Astrocyte of the cerebellum (primary cell): ENCODE data around the gene ITPR2.

Experiments
- DNase-seq: peaks from one replicate; pipeline ENCODE4 v3.0.0-alpha.2; 2011; ENCODE audit warnings: low read depth
- H3K4me3 ChIP-seq: 2 replicates; pipeline ENCODE4 v1.5.1; 2011; ENCODE audit warnings: mild to moderate bottlenecking, low read depth, low read length, moderate library complexity
- in situ Hi-C: cut with HindIII; loops from 2 replicates; pipeline ENCODE4 v1.10.0; 2017; ENCODE audit warnings: low sequenced_read_pairs
- TF ChIP-seq, protein P1 (sequence below): IDR thresholded peaks from 2 replicates; pipeline ENCODE4 v1.5.1; 2012; ENCODE audit warnings: low read length, low read depth, moderate library complexity, mild to moderate bottlenecking; ENCODE audit errors: missing control alignments

ITPR2 gene

DNA sequence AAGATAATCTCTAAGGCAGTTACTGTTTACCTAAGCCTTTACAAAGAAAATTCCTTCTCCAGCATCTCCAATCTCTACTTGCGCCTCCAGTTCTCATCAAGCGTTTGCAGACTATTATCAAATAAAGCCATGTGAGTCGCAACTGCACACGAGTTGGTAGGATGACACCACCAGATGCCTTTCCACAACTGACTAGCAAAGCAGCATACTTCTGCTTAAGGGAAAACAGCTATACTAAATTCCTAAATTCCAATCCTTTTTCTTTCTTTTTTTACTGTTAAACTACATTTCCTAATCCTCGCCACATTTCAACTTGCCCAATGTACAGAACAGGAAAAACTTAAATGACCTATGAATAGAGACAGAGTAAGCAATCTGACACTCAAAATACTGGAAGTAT, 166.7 kb downstream of the ITPR2 start:
- TF ChIP-seq, protein P1, sequence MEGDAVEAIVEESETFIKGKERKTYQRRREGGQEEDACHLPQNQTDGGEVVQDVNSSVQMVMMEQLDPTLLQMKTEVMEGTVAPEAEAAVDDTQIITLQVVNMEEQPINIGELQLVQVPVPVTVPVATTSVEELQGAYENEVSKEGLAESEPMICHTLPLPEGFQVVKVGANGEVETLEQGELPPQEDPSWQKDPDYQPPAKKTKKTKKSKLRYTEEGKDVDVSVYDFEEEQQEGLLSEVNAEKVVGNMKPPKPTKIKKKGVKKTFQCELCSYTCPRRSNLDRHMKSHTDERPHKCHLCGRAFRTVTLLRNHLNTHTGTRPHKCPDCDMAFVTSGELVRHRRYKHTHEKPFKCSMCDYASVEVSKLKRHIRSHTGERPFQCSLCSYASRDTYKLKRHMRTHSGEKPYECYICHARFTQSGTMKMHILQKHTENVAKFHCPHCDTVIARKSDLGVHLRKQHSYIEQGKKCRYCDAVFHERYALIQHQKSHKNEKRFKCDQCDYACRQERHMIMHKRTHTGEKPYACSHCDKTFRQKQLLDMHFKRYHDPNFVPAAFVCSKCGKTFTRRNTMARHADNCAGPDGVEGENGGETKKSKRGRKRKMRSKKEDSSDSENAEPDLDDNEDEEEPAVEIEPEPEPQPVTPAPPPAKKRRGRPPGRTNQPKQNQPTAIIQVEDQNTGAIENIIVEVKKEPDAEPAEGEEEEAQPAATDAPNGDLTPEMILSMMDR: no peak
- no peak overlapping the region for H3K4me3 ChIP-seq
- DNase-seq: no peak
- in situ Hi-C loops: no loop called here

DNA sequence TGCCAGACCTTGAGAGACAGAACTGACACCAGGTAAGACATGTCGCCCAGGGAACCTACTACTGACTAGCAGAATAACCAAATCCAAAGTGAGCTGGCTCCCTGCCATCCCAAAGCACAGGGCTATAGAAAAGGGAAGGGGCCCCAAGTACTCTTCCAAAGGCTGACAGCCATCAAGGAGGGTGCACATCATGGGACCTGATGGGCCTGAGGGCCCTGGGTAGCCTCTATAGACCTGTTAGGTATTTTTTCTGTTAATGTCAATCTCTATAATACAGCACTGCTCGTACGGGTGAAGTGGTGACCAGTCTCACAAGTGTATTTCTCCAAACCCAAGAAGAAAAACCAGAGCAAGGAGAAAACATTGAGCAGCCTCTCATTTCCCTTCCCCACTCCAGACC, 171.6 kb downstream of the ITPR2 start:
- TF ChIP-seq, protein P1: no peak
- H3K4me3 ChIP-seq: no peak overlapping the region
- no peak for DNase-seq
- in situ Hi-C loops: no loop called here

DNA sequence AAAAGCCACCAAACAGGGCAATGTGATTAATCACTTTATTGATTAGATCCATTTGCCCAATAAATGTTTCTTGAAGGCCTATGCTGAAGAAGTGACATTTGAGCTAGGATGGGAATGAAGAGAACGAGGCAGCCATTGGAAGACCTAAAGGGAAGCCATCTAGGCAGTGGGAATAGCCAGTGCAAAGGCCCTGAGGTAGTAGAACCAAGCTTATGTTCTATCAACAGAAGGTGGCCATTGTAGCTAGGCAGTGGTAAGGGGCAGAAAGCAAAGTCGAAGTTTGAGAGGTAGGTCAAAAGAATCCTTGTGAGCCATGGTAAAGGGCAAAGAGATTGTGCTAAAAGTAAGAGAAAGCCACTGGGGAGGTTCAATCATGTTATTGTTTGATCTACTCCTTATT, 173.1 kb downstream of the ITPR2 start:
- H3K4me3 ChIP-seq: no peak overlapping the region
- TF ChIP-seq, protein P1: no peak
- DNase-seq: no peak
- in situ Hi-C loops: no loop called here

DNA sequence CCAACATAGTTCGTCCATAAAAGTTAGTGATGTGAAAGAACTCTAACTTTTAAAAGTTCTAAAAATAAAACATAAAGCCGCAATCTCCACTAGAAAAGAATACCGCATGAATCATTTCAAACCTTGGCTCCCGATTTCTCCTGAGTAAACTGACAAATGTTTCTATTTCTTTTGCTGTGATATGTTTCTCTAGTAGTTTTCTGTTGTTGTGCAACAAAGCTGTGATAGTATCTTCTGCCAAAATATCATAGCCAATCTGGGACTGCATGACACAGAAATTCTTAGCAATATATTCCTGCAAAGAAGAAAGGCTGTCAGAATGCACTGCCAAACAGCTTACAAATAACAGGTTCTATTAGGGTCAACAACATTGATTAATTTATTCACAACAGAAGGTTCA, 174.0 kb downstream of the ITPR2 start:
- DNase-seq: no peak
- no peak overlapping the region for H3K4me3 ChIP-seq
- in situ Hi-C loops: no loop called here
- TF ChIP-seq, protein P1: no peak

DNA sequence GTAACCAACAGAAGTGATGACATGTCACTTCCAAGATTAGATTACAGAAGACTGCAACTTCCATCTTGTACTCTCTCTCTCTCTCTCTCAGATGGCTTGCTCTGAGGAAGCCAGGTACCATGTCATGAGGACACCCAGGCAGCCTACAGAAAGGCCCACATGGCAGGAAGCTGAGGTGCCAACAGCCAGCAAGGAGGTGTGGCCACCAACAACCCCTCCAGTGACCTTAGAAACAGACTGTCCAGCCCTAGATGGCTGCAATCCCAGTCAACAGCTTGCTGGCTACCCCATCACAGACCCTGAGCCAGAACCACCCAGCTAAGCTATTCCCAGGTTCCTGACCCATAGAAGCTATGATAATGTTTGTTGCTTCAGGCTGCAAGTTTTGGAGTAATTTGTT, 178.4 kb downstream of the ITPR2 start:
- no peak for DNase-seq
- TF ChIP-seq, protein P1: no peak
- no peak overlapping the region for H3K4me3 ChIP-seq
- in situ Hi-C loops: no loop called here

DNA sequence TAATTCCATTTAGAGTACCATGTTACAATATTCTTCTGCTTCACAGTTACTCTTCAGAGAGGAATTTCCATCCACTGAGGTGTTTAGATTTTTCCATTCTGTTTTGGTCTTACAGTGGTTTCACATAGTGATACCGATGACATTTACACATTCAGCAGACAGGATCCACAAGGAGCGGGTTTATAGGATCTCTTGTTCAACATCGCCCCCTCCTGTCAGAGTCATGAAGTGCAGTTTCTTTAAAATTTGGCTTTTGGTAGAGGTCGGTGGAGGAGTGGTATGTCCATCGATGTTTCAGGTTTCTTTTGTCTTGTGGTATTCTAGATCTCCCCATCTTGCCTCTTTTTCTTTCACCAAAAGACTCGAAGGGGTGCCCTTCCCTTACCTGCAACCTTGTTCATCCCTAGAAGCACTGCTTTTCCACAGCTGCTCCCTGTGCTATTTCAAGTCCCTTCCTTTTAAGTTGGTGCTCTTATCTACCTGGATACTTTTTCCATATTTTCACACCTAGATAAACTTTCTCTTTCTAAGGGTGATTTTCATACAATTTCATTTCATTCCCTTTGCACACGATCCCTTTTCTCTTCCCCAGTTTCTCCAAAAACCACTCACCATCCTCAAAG, 181.3 kb downstream of the ITPR2 start:
- no peak overlapping the region for H3K4me3 ChIP-seq
- peak; percentile 70 for DNase-seq
- in situ Hi-C loops: no loop called here
- TF ChIP-seq, protein P1: peak; percentile 76
